Stimulated activated naive CD4-positive, alpha-beta T cell (primary cell): Measurements from ENCODE around the gene PPM1J.
"Not testable (repeated sequence)": the region's sequence is repeated elsewhere in the genome, so short reads cannot be mapped to it uniquely, and the experiment has no call there.

Source experiments
- DNase-seq, 6 experiments: peaks; one replicate each; lab custom pipeline; 2025; lab: John Stamatoyannopoulos, UW

PPM1J gene

GRCh38 chr1:112715264-112716053 lies at the start of gene PPM1J:
Gene PPM1J (minus strand): TSS chr1:112715332. CDS start chr1:112715301, 31 bp downstream.
- peak; percentile 83 to 94 (median 90) for DNase-seq

GRCh38 chr1:112762541-112763500 lies 47.7 kb upstream of the PPM1J start:
- no peak for DNase-seq

GRCh38 chr1:112761714-112762480 lies 46.8 kb upstream of the PPM1J start:
- no peak for DNase-seq

- no peak for DNase-seq
These were observed 44.1 kb upstream of the PPM1J start for GRCh38 chr1:112759228-112759627.

- no peak for DNase-seq
These were observed 39.0 kb upstream of the PPM1J start for GRCh38 chr1:112754116-112754628.

- DNase-seq, result no peak
These were observed 33.3 kb upstream of the PPM1J start for GRCh38 chr1:112748396-112748795.

- DNase-seq, result no peak
These were observed 29.0 kb upstream of the PPM1J start for GRCh38 chr1:112744009-112744578.

- no peak for DNase-seq
These were observed 28.3 kb upstream of the PPM1J start for GRCh38 chr1:112743174-112744008.

GRCh38 chr1:112737573-112737972 lies 22.4 kb upstream of the PPM1J start:
- DNase-seq, result no peak

- no peak for DNase-seq
These were observed 20.6 kb upstream of the PPM1J start for GRCh38 chr1:112735752-112736151.

- DNase-seq, result no peak
These were observed 16.3 kb upstream of the PPM1J start for GRCh38 chr1:112731451-112731850.

GRCh38 chr1:112729909-112730308 lies 14.8 kb upstream of the PPM1J start:
- DNase-seq, result no peak

- not testable (repeated sequence) for DNase-seq
These were observed 13.9 kb upstream of the PPM1J start for GRCh38 chr1:112729011-112729410.

GRCh38 chr1:112728306-112728971 lies 13.3 kb upstream of the PPM1J start:
- not testable (repeated sequence) for DNase-seq

GRCh38 chr1:112727716-112728115 lies 12.6 kb upstream of the PPM1J start:
- no peak for DNase-seq

GRCh38 chr1:112724240-112724639 lies 9.1 kb upstream of the PPM1J start:
- not testable (repeated sequence) for DNase-seq

GRCh38 chr1:112723511-112723839 lies 8.3 kb upstream of the PPM1J start:
- DNase-seq, result no peak

- peak in 1 of 6 experiments; percentile 21 for DNase-seq
These were observed 7.7 kb upstream of the PPM1J start for GRCh38 chr1:112722601-112723510.

GRCh38 chr1:112721966-112722524 lies 6.9 kb upstream of the PPM1J start:
- DNase-seq, result no peak
